Parathyroid adenoma (tissue), 2 donors: Measurements from ENCODE around the gene TAPBPL.

ENCODE experiments used
- H2AFZ ChIP-seq: fragments of 300-600 bp; sonication (generic); one replicate; pipeline ENCODE4 v1.7.0; 2017; ENCODE audit warnings: antibody characterized with exemption, mild to moderate bottlenecking
- H3K27ac ChIP-seq: fragments of 300-600 bp; sonication (generic); one replicate; pipeline ENCODE4 v1.7.0; 2017
- H3K27me3 ChIP-seq: fragments of 300-600 bp; sonication (generic); one replicate; pipeline ENCODE4 v1.7.0; 2017; ENCODE audit warnings: low read length; ENCODE audit not compliant: control insufficient read depth, insufficient read depth
- H3K36me3 ChIP-seq: fragments of 300-600 bp; sonication (generic); one replicate; pipeline ENCODE4 v1.7.0; 2017; ENCODE audit warnings: low read length; ENCODE audit not compliant: control insufficient read depth, insufficient read depth
- H3K4me1 ChIP-seq: fragments of 300-600 bp; sonication (generic); one replicate; pipeline ENCODE4 v1.7.0; 2017; ENCODE audit warnings: control low read depth
- H3K4me2 ChIP-seq: fragments of 300-600 bp; sonication (generic); one replicate; pipeline ENCODE4 v1.7.0; 2017; ENCODE audit warnings: low read length
- H3K4me3 ChIP-seq: fragments of 300-600 bp; sonication (generic); one replicate; pipeline ENCODE4 v1.7.0; 2017; ENCODE audit warnings: low read depth, low read length
- H3K79me2 ChIP-seq: fragments of 300-600 bp; sonication (generic); one replicate; pipeline ENCODE4 v1.7.0; 2017; ENCODE audit warnings: control low read depth
- H3K9ac ChIP-seq: fragments of 300-600 bp; sonication (generic); one replicate; pipeline ENCODE4 v1.7.0; 2017; ENCODE audit warnings: mild to moderate bottlenecking
- H3K9me3 ChIP-seq: fragments of 300-600 bp; sonication (generic); one replicate; pipeline ENCODE4 v1.7.0; 2017; ENCODE audit warnings: low read length; ENCODE audit not compliant: control insufficient read depth
- CTCF ChIP-seq: fragments of 300-600 bp; sonication (generic); IDR thresholded peaks from one replicate; pipeline ENCODE4 v1.7.0; 2017; ENCODE audit warnings: antibody characterized with exemption, mild to moderate bottlenecking
- donor health status: primary hyperparathyroidism.

The TAPBPL gene

GRCh38 chr12:6444031-6444430 lies 7.8 kb upstream of the TAPBPL start:
- no peak overlapping the region for H3K4me3 ChIP-seq
- no peaks in the 10 kb centered on the region for H3K9me3 ChIP-seq
- no peaks in the 10 kb centered on the region for H3K79me2 ChIP-seq
- H3K27me3 ChIP-seq, result no peaks in the 10 kb centered on the region
- no peak overlapping the region for H3K27ac ChIP-seq
- H3K9ac ChIP-seq, result no peak overlapping the region
- H3K4me2 ChIP-seq, result no peak overlapping the region
- no peak overlapping the region for H2AFZ ChIP-seq
- H3K4me1 ChIP-seq, result no peaks in the 10 kb centered on the region
- TF ChIP-seq CTCF, result no peak
- no peaks in the 10 kb centered on the region for H3K36me3 ChIP-seq

GRCh38 chr12:6444704-6445688 lies 6.8 kb upstream of the TAPBPL start, which contains the start of gene CD27:
CD27 (plus strand) TSS chr12:6444955; CDS start chr12:6445096, 141 bp downstream.
- Histone ChIP-seq H3K27ac (no peak within 1 kb of the TSS), H3K27me3 (no peaks in the 10 kb centered on the region), H3K9ac (no peak within 1 kb of the TSS), H3K79me2 (no peaks in the 10 kb centered on the region), H3K9me3 (no peaks in the 10 kb centered on the region), H3K36me3 (no peaks in the 10 kb centered on the region), H3K4me3 (no peak within 1 kb of the TSS), H3K4me1 (no peaks in the 10 kb centered on the region), H3K4me2 (no peak within 1 kb of the TSS), H2AFZ (no peak within 1 kb of the TSS)
- TF ChIP-seq CTCF, result no peak

- H3K79me2 ChIP-seq, result no peaks in the 10 kb centered on the region
- H3K36me3 ChIP-seq, result no peaks in the 10 kb centered on the region
- H3K4me1 ChIP-seq, result peaks cover 23% of the 10 kb centered on the region
- peak overlapping the region; percentile 53 for H3K4me3 ChIP-seq
- peak overlapping the region; percentile 94 for H2AFZ ChIP-seq
- peak overlapping the region; percentile 78 for H3K4me2 ChIP-seq
- no peak overlapping the region for H3K9ac ChIP-seq
- no peaks in the 10 kb centered on the region for H3K9me3 ChIP-seq
- H3K27ac ChIP-seq, result peak overlapping the region; percentile 100
- H3K27me3 ChIP-seq, result no peaks in the 10 kb centered on the region
- TF ChIP-seq CTCF, result no peak
Measured at GRCh38 chr12:6450091-6450868, 1.6 kb upstream of the TAPBPL start.

GRCh38 chr12:6450869-6451347 lies 934 bp upstream of the TAPBPL start:
- Histone ChIP-seq H3K27ac (peak overlapping the region; percentile 100), H3K27me3 (no peaks in the 10 kb centered on the region), H3K79me2 (no peaks in the 10 kb centered on the region), H2AFZ (peak overlapping the region; percentile 94), H3K9me3 (no peaks in the 10 kb centered on the region), H3K4me1 (peaks cover 23% of the 10 kb centered on the region), H3K4me3 (peak overlapping the region; percentile 53), H3K36me3 (no peaks in the 10 kb centered on the region), H3K4me2 (peak overlapping the region; percentile 78), H3K9ac (peak overlapping the region; percentile 21)
- no peak for TF ChIP-seq CTCF
